HG03196 (cell line): Measurements from ENCODE around the gene TBX1.

Experiments used
- ATAC-seq: cut with Tn5 transposase; IDR thresholded peaks from one replicate; pipeline ENCODE4 v1.9.1; 2021; ENCODE audit not compliant: unreplicated experiment

The TBX1 gene

DNA sequence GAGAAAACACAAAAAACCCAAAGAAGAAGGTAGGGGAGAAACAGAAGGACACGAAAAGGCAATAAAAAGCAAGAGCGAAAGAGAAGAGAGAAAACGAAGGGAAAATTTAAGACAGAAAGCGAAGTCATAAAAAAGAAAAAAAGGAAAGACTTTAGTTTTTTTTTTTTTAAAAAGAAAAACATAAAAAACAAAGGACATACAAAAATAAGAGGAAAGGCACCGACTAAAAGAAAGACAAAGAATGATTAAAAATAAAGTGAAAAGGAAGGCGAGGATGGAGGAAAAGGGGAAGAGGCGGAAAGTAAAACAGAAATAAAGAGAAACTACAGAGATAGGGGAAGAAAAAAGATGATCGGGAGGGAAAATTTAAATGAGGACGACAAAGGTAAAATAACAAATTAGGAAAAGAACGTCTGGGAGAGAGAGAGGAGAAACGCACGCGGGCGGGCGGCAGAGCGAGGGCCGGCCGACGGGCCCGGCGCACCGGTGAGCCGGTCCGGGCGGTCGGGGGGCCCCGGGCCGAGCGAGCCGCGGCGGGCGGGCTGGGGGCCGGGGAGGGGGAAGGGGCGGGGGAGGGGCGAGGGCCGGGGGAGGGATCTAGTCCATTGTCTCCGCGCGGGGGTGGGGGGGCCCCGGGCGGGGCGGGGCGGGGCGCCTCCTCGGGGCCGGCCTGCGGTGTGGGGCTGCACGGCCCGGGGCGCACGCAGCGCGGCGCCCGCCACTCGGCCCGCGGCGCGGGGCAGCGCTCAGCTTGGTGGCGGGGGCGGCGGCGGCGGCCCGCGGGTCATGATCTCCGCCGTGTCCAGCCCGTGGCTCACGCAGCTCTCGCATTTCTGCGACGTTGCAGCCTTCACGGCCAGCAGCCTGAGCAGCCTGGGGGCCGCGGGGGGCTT is at the start of gene TBX1:
TBX1 (plus strand) TSS at position 721 of the 893 bp plus-strand sequence; CDS start at position 787, 66 bp downstream.
- ATAC-seq: no peak

DNA sequence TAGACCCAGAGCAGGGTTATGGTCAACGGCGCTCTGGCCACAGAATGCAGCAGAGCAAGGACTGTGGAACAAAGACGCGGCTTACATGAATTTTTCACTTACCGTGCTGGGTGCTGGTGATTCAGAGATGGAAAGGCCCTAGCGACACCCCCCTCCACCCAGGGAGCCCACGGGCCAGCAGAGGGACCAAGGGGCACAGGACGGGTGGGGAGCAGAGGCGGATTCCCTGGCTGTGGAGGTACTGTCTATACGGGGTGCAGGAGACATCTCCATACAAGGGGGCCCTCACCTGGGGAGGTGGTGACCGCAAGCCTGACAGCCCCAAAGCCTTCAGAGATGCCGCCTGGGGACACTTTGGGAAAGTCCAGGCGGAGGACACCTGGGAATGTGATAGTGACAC is 47.3 kb upstream of the TBX1 start:
- no peak for ATAC-seq

- no peak for ATAC-seq
Observed at GRCh38 chr22:19713650-19714311, 46.8 kb upstream of the TBX1 start.

- ATAC-seq: no peak
Observed at GRCh38 chr22:19714312-19715187, 46.0 kb upstream of the TBX1 start, which contains the start of gene SEPTIN5. TSS of gene SEPTIN5 (plus strand) at chr22:19714503. CDS start at chr22:19714589, 86 bp downstream.

- no peak for ATAC-seq
Observed at GRCh38 chr22:19715188-19715930, 45.2 kb upstream of the TBX1 start.

- ATAC-seq: no peak
Observed at GRCh38 chr22:19716041-19716828, 44.3 kb upstream of the TBX1 start.

- no peak for ATAC-seq
Observed at GRCh38 chr22:19716829-19717105, 43.8 kb upstream of the TBX1 start.

DNA sequence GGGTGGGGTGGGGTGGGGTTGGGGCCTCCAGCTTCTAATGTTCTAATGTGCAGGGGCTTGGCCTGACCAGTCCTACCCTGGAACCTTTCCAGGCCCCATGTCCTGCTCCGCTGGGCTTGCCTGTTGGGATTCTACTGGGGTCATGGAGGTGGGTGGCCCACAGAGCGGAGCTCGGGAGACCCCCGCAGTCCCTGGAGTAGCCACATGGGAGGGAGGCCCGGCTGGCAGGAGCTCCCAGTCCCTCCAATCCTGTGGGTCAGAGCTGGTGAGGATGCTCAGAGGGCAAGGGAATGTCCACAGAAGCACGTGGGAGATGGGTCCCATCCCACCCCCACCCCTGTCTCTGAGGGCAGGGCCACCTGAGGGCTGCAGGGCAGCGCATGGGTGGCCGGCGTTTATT is 43.4 kb upstream of the TBX1 start:
- ATAC-seq: no peak

GRCh38 chr22:19717691-19718455 is 42.7 kb upstream of the TBX1 start:
- ATAC-seq: no peak

DNA sequence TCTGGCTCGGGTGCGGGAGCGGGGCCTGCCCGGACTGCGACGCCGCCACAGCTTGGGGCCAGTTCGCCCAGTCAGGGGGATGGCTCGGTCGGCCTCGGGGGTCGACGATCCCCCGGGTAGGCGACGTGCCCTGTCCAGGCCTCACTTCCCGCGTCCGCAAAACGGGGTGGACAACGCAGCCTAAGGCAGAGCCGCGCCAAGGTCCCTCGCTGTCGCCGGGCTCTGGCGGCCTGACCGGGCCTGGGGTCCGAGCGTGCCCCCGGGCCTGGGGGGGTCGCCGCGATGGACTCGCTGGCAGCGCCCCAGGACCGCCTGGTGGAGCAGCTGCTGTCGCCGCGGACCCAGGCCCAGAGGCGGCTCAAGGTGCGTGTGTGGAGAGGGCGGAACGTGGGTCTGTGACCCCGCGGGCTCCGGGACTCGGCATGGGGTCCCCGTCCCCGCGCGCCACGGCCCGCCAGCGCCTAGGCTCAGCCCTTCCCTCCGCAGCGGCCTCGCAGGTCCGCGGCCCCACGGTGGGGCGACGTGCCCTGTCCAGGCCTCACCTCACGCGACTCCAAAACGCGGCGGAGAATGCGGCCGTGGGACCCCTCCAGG is 42.0 kb upstream of the TBX1 start:
- no peak for ATAC-seq

DNA sequence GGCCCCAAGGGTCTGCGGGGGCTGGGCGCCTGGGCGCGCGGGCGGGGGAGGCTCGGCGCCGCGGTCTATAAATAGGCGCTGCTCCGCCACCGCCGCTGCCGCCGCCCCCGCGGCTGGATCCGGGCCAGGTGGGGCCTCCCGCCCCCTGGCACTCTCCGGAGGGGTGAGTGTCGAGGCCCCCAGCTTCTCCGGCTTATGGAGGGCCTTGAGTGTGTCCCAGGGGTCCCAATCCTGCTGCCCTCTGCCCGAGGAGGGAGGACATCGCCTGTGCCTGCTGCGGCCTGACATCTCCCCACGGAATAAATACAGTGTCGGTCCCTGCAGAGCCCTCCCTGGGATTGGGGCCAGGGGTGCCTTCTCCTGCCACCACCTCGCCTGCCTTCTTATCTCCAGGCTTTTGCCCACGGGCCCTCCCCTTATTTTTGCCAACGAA is 41.5 kb upstream of the TBX1 start:
- ATAC-seq: no peak

- ATAC-seq: no peak
Observed at GRCh38 chr22:19719488-19720021, 41.0 kb upstream of the TBX1 start.

DNA sequence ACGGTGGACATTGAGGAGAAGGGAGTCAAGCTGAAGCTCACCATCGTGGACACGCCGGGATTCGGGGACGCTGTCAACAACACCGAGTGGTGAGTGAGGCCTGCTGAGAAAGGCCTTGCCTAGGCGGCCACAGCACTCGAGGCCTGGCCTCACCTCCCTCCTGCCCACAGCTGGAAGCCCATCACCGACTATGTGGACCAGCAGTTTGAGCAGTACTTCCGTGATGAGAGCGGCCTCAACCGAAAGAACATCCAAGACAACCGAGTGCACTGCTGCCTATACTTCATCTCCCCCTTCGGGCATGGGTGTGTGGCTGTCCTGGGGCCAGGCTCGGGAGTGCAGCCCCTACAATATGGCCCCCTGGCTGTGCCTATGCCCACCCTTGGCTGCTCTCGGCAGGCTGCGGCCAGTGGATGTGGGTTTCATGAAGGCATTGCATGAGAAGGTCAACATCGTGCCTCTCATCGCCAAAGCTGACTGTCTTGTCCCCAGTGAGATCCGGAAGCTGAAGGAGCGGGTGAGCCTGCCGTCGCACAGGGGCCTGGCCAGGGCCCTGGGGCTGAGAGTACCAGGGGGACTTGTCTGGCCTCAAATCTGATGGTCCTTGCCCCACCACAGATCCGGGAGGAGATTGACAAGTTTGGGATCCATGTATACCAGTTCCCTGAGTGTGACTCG is 40.3 kb upstream of the TBX1 start:
- ATAC-seq: no peak

DNA sequence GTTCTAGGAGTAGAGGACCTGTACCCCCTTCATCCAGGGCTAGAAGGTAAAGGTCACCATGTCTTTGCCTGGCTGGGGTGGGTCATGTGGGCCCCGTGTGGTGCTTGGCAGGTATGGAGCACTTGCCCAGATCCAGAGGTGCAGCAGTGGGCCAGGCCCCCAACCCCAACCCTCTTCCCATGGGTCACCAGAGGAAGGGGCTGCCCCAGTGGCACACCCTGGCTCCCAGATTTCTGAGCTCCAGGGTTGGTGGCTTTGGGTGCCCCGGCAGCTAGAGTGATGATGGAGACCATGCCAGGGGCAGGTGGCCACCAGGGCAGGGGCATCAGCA is 39.6 kb upstream of the TBX1 start:
- ATAC-seq: no peak

GRCh38 chr22:19721330-19722177 is 39.0 kb upstream of the TBX1 start:
- ATAC-seq: no peak

GRCh38 chr22:19722178-19722981 is 38.2 kb upstream of the TBX1 start:
- ATAC-seq: no peak

GRCh38 chr22:19722982-19723231 is 37.7 kb upstream of the TBX1 start:
- ATAC-seq: no peak
